GM12878 (cell line): ENCODE data around the gene DDR1.

ENCODE experiments used
- BCL11A ChIP-seq: IDR thresholded peaks from 2 replicates; pipeline ENCODE4 v1.6.1; 2011; ENCODE audit warnings: low read depth, low read length
- USF2 ChIP-seq: IDR thresholded peaks from 2 replicates; pipeline ENCODE4 v1.6.1; 2011; ENCODE audit warnings: low read depth, low read length, improper control_type of control experiment, borderline replicate concordance
- TF ChIP-seq, protein P1 (sequence below): IDR thresholded peaks from 2 replicates; pipeline ENCODE4 v1.6.1; 2011; ENCODE audit warnings: borderline replicate concordance, low read depth, mild to moderate bottlenecking, moderate library complexity, mixed read lengths, low read length; ENCODE audit not compliant: insufficient read depth; ENCODE audit errors: extremely low read length

GRCh38 chr6:30843611-30843998, 40.7 kb upstream of the DDR1 start:
- TF ChIP-seq, protein P1, sequence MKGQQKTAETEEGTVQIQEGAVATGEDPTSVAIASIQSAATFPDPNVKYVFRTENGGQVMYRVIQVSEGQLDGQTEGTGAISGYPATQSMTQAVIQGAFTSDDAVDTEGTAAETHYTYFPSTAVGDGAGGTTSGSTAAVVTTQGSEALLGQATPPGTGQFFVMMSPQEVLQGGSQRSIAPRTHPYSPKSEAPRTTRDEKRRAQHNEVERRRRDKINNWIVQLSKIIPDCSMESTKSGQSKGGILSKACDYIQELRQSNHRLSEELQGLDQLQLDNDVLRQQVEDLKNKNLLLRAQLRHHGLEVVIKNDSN = no peak
- no peak for TF ChIP-seq BCL11A
- no peak for TF ChIP-seq USF2
